GM18520 (cell line): Measurements from ENCODE around the gene SMIM3.
A peak's percentile ranks its signal among the peaks of the same experiment; 100 is the strongest.

Experiments used
- ATAC-seq: cut with Tn5 transposase; IDR thresholded peaks from one replicate; pipeline ENCODE4 v1.9.1; 2021; ENCODE audit not compliant: unreplicated experiment

SMIM3 gene

DNA sequence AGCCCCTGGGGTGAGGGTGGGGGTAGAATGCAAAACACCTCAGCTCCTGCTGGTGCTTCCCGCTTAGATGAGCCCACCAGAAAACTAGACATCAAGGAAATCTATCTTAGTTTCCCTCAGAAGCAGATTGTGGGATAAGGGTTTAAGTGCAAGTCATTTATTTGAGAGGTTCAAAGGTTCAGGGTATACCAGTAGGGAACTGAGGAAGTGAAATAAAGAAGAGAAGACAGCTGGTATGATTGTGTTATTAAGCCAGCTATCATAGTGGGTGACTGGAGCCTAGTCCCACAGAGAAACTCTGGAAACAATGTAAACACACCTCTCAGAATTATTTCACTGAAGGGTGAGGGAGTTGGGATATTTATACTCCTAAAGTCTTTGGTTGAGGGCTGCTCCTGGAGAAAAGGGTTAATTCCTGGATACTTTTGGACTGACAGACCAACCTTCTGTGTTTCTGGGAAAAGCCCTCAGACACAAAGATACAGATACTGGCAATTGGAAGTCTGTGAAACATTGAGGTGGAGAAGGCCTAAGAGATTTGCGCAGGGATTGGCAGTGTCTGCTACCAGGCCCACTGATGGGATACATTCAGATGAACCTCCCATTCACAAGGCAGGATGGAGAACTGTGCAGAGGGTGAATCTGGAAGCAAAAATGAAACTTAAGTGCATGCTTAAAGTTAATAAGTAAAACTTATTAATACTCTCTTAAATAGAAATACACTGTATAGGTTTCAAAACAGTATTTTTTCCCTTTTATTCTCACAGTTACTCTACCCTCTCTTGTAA, 13.4 kb upstream of the SMIM3 start:
- no peak for ATAC-seq

DNA sequence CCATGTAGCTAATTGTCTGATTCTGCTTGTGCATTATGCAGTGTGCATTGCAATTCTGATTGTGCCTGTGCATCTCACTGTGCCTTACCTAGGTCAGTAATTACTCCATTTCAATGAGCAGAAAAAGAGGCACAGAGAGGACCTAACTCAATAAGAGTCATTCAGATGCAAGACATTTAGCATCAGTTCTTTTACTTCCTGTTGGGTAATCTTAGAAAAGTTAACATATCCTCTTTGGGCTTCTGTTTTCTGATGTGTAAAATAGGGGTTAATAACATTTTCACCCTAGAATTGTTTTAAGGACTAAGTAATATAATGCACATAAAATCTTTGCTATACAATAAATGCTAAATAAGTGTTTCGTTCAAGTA, 12.8 kb upstream of the SMIM3 start:
- ATAC-seq = no peak

DNA sequence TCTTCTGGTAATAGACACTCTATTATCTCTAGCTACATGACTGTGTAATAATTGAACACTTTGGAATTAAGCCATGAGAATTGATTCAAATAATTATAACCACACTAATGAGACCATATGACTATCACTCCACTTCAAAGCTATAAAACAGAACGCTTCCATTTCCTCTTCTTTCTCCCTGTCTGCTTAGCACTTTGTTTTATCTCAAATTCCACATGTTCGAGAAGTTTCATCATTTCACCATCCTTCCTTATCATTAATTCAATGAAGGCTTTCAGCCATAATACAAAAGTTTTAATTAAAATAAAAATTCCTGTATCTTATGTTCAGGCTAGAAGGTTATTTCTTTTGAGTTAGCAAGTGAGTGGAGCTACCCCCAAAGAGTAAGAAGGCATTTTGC, 12.3 kb upstream of the SMIM3 start:
- no peak for ATAC-seq

DNA sequence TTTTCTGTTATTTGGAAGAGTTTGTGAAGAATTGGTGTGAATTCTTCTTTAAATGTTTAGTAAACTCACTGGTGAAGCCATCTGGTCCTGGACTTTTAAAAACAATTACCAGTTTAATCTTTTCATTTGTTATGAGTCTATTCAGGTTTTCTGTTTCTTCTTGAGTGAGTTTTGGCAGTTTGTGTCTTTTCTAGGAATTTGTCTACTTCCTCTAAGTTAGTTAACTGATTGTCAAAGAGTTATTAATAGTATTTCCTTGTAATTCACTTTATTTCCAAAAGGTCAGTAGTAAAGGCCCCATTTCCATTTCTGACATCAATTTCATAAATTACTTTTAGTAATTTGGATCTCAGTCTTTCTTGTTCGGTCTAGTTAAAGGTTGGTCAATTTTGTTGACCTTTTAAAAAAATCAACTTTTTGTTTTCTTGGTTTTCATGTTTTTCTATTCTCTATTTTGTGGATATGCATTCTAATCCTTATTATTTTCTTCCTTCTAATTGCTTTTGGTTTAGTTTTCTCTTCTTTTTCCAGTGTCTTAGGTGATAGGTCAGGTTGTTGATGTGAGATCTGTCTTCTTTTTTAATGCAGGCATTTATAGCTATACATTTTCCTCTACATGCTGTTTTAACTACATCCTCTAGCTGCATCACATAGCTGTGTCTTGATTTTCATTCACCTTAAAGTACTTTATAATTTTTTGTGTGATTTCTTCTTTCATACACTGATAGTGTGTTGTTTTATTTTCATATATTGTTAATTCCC, 7.3 kb upstream of the SMIM3 start:
- ATAC-seq = no peak

DNA sequence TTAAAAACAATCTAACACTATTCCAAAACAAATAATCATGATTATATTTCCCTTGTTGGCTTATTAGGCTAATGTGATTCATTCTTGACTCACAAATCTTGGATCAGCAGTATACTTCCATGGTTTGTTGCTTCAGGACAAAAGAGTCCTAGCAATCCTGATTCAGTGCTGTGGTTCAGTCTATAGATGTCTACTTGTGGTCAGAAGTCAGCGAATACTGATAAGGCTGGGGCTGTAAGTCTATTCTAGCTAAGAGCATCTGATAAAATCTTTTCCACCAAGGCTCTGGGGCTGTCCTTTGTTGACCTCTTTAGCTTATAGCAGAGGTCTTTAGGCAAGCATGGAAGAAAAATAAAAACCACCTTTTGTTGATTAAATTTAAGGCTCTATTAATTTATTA, 4.4 kb upstream of the SMIM3 start:
- ATAC-seq = no peak

DNA sequence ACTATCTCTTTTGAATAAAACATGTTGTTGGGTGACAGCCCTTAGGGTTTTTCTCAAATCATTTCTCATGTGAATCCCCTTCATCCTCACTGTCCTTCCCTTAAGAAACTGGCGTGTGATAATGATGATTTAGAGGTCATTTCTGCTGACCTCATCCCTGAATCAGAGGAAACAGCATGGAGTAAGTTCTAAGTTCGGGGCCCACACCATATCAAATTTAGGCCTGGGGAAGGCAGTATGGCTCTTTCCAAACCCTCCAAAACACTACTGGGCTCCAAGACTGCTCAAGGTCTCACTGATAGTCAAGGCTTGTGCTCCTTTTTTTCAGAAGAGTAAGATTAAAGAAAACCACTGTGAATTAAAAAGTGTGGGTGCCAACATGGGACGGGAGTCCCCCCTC, 872 bp upstream of the SMIM3 start:
- no peak for ATAC-seq

DNA sequence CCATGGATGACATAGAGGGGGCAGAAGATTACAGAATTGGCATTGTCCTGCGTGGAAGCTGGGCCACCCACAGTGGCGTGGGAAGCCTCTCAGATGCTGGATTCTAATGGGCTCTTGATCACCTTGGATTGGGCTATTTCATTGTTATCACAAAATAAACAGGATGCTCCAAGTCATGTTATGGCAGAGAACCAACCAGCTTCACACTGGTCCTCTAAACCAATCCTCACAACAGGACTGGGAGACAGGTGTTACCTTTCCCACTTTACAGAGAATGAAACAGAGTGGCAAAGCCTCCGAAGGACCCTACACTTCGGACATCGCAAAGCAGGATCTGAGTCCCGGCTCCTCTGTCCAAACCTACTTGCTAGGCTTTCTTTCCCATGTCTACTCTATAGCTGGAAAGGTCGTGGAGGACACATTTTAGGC, 455 bp upstream of the SMIM3 start:
- no peak for ATAC-seq

DNA sequence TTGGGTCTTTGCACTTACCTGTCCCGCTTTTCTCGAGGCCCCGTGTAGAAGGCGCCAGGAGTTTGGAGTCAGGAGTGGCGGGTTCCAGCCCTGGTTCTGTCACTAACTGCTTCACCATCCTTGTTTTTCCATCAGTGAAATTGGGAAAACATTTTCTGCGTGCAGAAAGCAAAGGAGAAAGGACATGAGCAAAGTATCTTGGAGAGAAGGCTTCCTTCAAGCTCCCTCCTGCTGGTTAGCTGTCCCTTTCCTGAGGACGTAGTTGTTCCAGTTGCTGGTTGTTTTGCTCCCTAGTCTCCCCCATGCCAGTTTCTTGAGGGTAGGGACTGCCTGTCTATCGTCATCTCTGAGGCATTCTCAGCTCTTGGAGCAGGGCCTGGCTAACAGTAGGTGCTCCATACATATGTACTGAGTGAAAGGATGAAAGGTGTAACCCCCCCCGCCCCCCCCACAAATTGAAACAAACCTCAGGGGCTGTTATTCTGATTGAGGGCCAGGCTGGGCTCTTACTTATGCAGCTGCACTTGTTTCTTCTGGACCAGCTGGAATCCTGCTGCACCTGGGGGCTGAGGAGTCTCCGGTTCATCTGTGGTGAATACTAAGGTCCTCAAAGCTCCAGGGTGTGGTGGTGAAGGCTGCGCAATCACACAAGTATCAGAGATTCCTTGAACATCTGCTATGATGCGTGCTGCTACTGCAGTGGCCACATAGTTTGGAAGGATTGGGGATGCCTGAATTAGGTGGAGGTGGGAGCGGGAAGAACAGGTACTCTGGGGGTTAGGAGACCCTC, 1.0 kb downstream of the SMIM3 start:
- no peak for ATAC-seq

DNA sequence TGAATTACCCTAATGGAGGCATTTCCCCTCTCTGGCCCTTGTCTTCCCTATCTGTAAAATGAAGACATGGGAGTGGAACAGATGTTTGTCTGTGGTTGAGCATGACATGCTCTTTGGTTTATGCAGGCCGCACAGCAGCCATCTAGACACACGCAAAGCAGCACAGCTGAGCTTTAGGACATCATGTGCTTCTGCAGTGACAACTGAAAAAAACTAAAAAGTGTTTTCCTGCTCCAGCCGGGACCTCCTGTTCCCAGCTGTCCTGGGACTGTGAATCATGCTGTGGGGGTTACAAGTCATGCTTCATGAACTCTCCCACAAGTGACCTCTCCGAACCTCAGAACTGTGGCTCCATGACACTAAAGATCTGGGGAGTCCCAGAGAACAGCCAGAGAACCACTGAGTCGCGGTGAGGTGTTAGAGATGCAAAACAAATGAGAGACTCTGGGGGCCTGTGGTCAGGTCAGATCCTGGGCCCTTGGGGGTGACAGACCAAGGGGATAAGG, 1.7 kb downstream of the SMIM3 start:
- peak; percentile 50 for ATAC-seq

DNA sequence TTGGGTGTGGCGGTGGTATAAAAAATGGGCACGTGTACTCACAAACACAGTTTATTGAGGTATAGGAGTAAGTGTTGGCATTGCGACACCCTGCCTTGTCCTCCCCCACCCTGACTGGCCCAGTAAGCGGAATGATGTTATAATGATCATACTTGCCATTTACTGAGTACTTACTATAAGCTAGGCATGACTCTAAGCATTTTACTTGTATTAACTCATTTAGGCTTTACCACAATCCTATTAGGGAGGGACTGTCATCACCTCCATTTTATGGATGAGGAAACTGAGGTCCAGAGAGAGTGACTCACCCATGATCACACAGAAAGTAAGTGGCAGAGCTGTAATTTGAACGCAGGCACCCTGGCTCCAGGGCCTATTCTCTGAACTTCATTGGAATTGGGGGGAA, 2.3 kb downstream of the SMIM3 start:
- ATAC-seq = no peak

DNA sequence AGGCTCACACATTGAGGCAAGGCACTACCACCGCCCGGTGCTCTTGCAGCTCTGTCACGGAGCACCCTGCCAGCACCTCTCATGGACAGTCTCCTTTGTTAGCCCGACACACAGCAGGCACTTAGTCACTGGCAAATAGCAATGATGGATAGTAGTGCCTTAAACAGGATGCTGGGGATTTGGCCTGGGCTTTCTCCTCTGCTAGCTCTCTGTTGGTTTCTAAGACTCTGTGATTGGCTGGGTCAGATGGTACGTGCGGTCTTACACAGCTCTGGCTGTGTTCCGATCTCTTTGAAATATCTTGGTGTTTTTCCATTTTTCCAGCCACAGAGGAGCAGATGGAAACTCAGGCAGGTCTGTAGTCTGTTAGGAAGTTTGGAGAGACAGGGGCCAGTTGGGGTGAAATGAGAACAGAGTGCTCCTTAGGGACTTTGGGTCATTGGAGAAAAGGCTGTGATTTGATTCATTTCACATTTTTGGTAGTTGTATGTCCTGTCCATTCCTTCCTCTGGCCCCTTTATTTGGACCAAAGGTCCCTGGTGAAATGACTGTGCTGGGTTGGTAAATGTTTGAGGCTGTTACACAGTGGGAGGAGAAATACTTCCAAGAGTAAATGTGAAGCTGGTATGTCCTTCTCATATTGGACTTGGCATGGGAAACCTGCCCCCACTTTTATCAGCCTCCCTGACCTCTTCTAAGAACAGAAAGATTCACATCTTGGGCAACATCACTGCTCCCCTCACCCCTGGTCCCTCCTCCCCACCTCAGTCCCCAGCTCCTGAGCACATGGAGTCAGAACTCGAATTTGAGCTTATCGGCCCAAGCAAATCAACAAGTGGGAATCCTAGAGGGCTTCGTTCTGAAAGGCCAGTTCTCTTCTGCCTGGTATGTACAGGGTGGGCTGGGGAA, 3.4 kb downstream of the SMIM3 start:
- no peak for ATAC-seq

DNA sequence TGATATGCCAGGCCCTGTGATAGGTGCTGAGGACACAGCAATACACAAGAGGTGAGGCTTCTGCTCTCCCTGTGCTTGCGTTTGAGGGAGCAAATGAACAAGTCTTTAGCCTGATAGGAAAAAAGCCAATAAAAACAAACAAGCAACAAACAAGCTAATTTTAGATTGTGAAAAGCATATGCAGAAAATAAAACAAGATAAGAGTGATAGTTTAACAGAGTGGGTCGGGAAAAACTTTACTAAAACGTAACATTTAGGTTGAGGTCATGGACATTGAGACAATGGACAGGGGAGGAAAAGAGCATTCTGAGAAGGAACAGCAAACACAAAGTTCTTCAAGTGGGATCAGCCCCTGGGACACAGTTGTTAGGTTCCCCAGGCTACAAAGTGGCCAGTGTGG, 4.3 kb downstream of the SMIM3 start:
- ATAC-seq = no peak

DNA sequence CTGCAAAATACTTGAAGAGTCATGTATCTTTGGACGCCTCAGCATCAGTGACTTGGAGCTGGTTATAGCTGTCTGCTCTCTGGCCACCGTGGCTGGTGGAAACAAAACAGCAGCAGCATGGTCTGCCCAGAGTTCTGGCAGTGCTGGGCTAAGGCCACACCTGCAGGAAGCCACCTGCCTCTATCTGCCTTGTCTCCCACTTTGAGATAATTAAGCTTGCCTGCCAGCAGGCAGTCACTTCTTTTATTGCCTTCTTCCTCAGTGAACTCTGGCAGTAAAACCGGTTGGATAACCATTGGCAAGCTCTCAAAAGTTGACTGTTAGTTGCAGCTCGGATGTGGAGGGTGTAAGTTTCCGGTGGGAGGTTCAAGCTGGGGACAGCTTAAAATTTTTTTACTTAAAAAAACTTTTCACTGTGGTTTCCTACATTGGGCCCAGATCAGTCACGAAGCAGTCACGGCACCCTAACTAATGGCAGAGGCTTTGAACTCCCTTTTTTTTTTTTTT, 4.9 kb downstream of the SMIM3 start:
- peak; percentile 39 for ATAC-seq

DNA sequence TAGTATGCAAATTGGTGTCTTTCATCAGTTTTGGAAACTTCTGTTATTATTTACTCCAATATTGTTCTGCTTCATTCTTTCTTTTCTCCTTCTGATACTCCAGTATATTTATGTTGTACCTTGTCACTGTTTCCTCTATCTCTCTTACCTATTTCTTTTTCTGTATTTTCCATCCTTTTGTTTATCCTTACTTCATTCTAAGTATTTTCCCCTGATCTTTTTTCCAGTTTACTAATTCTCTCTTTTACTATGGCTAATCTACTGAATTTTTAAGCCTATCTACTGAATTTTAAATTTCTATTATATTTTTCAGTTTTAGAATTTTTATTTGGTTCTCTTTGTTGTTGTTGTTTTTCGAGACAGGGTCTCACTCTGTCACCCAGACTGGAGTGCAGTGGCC, 7.4 kb downstream of the SMIM3 start:
- no peak for ATAC-seq

DNA sequence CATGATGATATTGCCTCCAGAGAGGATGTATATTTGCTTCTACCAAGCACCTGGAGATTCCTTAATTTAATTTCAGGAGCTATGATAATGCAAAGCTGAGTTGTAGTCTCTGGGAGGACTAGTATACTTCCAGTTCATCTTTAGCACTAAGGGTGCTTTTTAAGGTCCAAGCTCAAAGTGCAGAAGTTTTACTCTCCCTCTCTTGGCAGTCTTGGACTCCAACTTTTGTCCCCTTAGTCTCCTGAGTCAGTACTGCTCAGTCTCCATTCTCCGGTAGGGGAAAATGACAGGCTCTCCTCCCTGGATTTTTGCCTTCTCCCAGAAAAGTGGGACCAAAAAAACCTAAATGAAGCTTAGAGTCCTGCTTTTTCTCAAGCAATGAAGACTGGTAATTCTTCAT, 8.3 kb downstream of the SMIM3 start:
- ATAC-seq = no peak

DNA sequence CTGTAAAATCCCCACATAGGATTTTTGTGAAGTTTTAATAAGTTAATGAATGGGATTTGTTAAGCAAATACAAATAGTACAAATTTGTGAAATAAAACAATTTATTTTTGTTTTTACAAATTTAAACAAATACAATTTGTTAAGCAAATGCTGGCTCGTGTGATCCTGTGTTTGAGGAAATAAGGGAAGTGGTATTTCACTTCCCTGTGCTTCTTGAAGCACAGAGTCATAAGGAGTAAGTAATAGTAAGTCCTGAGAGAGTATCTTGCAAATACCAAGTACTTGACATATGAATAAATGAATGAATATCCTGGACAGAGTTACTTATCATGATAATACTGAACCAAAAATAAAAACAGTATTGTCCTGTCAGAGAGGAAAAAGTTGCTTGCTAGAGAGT, 9.1 kb downstream of the SMIM3 start:
- no peak for ATAC-seq

DNA sequence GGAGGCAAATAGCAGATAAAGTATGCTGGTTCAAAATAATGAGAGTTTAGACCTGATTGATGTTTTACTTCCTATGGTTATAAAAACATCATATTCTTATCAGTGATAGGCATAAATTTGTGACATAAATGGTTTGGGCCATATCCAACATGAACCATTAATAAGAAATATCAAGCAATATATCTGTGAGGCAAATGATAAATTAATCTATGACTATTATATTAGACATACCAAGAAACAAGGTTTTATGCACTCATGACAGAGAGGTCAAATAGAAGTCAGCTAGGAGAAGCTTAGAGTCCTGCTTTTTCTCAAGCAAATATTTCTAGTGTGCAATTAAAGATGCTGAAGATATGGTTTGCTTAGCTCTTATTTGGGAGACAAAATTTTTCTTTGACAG, 10.4 kb downstream of the SMIM3 start:
- ATAC-seq = no peak

DNA sequence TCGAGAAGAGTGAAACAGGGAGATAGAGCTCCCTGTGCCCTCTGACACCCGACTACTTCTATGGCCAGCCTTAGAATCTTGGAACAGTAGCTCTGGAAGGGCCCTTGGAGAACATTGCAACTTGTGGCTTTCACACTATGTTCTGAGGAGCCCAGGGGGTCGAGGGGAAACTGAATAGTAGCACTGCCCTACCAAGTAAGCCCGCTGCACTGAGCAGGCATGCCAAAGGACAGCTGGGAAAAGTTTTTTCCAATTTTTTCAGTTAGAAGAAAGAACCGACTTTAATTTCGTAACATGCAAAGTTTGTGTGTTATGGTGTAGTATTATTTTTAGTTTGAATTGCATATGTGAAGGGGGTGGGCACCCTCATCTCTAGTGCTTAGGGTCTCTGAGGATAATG, 10.9 kb downstream of the SMIM3 start:
- no peak for ATAC-seq

DNA sequence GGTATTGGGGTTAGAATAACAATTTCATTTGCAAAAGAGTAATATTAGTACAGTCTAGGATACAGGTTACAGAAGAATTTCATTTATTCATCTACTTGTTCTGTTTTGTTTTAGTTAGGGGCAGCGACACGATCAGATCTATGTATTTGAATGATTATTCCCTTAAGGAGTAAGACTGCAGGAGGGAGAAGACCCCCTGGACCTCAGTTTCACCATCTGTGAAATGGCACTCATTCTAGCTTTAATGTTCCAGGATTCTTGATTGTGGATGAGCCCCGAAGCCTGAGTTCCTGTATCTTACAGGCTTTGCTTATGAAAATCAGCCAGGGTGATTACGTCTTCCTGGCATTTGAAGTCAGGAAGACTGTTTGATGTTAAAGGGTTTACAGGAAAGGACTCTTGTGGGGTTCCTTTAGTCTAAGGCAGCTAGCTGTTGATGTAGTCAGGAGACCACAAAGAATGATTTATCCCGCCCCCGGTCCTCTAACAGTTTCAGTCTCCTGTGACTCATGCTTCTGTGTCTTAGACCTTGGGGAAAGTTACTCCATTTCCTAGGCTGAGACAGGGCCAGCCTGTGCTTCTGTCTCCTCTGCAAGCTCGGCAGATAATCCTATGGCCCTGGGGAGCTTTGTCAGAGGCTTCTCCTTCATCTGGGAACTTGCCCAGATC, 11.5 kb downstream of the SMIM3 start:
- peak; percentile 78 for ATAC-seq

DNA sequence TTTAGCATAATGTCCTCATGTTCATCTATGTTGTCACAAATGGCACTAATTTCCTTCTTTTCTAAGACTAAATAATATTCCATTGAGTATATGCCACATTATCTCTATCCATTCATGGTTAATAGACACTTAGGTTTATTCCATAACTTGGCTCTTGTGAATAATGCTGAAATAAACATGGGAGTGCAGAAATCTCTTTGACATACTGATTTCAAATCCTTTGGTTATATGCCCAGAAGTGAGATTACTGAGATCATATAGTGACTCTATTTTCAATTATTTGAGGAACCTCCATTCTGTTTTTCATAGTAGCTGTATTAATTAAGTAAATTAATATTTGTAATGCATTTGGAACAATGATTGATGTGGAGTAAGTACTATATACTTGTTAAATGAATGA, 13.0 kb downstream of the SMIM3 start:
- no peak for ATAC-seq
